Urinary bladder (tissue), 4 donors: ENCODE results near the gene CLSTN2. TPM values are rescaled to one million over a fixed set of nuclear protein-coding genes. Genes with fewer than 3 reads are reported as not detected.

ENCODE experiments used
- DNase-seq: peaks from one replicate; pipeline ENCODE4 v3.0.0-alpha.2; 2015; ENCODE audit errors: extremely low spot score
- H3K27ac ChIP-seq: one replicate; pipeline ENCODE4 v1.5.1; 2013; ENCODE audit warnings: low read depth, mild to moderate bottlenecking, moderate library complexity
- H3K36me3 ChIP-seq: one replicate; pipeline ENCODE4 v1.6.1; 2013; ENCODE audit warnings: mild to moderate bottlenecking, moderate library complexity; ENCODE audit not compliant: insufficient read depth
- H3K4me1 ChIP-seq: one replicate; pipeline ENCODE4 v1.6.1; 2013; ENCODE audit warnings: mild to moderate bottlenecking, moderate library complexity; ENCODE audit not compliant: insufficient read depth
- H3K4me3 ChIP-seq: one replicate; pipeline ENCODE4 v1.5.1; 2013; ENCODE audit warnings: low read depth, low read length
- WGBS: extraction: QIAGEN DNeasy Blood & Tissue Kit; methylation state at CpG from one replicate; pipeline ENCODE4 v1.1.7; 2013; 5-methylcytosine and 5-hydroxymethylcytosine counted together
- polyA plus RNA-seq: library from polyadenylated mRNA; stranded (reverse); fragments of 200-250 nt; gene quantifications from one replicate; pipeline ENCODE4 v1.2.3, GENCODE V29; 2013
- total RNA-seq: library from RNA; depleted of rRNA; stranded (reverse); fragments of >200 nt; gene quantifications from one replicate; pipeline ENCODE4 v1.2.3, GENCODE V29; 2014
- donor health status: healthy with polysubstance abuse.
- donor health status: healthy.

The CLSTN2 gene
- 4.9 TPM for total RNA-seq
- 1.1 TPM for polyA plus RNA-seq

DNA sequence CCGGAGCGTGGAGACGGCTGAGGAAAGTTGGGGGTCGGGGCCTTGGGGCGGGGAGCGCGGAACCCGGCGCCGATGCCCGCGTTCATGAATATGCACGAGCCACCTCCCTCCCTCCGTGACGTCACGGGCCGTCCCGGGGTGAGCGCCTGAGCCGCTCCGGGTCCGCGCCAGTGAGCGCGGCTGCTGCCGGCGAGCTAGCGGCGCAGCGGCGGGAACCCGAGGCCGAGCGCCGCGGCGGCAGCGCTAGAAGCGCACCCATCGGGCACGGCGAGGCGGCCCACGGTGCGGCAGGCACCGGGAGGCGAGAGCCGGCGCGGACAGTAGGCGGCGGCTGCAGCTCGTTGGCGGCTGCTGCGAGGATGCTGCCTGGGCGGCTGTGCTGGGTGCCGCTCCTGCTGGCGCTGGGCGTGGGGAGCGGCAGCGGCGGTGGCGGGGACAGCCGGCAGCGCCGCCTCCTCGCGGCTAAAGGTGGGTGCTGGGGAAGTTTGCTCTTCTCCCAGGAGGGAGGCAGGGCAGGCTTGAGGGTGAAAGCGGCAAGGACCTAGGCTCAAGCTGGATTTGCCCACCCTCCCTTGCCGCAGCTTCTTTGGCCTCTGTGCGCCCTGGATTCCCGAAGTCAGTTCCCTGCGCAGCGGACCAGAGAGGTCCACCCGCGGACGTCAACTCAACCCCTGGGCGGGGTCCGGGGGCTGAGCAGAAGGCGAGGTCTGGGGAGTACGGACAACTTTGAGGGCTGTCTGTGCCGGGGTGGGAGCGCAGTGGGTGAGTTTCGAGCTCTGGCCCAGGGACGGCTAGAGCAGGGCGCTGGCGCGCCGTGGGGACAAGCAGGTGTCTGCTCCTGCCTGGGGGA, at the start of gene CLSTN2:
CLSTN2 (plus strand) TSS at position 170 of the 850 bp plus-strand sequence.
- Histone ChIP-seq H3K4me1 (no peaks in the 10 kb centered on the region), H3K36me3 (no peaks in the 10 kb centered on the region), H3K27ac (no peak within 1 kb of the TSS), H3K4me3 (peak within 1 kb of the TSS; percentile 43)
- under 1% methylated on average over 89 of the region's 89 CpGs for WGBS
- DNase-seq = no peak

GRCh38 chr3:139887431-139887830, 47.6 kb upstream of the CLSTN2 start:
- Histone ChIP-seq H3K4me3 (no peak overlapping the region), H3K36me3 (no peaks in the 10 kb centered on the region), H3K27ac (no peak overlapping the region), H3K4me1 (no peaks in the 10 kb centered on the region)
- no peak for DNase-seq

DNA sequence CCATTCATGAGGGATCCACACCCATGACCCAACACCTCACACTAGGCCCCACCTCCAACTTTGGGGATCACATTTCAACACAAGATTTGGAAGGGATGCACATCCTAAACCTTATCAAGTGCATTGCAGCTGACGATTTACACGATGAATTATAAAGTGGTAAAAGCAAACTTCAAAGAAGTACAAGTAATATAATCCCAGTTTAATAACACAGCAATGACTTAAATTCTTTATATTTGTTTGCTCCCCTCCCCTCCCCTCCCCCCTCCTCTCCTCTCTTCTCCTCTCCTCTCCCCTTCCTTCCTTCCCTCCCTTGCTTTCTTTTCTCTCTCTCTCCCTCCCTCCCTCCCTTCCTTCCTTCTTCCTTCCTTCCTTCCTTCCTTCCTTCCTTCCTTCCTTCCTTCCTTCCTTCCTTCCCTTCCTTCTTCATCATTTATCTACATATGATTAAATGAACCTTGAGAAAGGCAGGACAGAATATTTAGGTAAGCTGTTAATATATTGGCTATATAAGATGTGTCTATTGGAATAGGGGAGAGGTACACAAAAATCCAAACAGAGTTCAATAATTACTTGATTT, 46.3 kb upstream of the CLSTN2 start:
- WGBS = 51% methylated on average over 2 of the region's 2 CpGs
- no peaks in the 10 kb centered on the region for H3K4me1 ChIP-seq
- no peak overlapping the region for H3K27ac ChIP-seq
- DNase-seq = no peak
- no peaks in the 10 kb centered on the region for H3K36me3 ChIP-seq
- no peak overlapping the region for H3K4me3 ChIP-seq

DNA sequence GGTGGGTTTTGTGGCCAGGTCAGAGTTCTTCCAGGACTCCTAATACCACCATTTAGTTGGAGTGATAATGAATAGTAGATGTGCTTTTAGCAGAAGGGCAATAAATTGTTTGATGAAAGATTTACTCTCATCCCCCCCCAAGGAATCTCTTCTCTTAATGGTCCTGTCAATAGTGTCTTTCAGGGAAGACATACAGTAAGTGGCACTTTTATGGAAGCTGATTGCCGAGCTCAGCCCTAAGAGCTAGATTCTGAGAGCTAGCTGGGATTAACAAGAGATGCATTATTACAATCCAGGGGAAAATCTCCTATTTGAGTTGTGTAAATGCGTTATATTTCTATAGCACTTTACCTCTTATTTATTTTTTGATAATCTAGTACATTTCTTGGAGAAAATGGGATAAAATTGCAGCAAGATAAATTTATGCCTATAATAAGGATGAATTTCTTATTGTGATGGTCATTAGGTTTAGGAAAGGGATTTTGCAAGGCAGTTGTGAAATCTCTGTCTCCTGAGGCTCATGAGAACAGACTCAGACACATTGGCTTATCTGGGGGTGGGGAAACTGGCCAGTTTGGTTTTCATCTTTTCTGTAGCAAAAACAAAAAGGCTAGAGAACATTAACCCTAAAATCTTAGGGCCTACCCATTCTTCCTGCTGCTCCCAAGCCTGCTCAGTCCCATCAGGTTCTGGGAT, 41.6 kb upstream of the CLSTN2 start:
- no peak overlapping the region for H3K4me3 ChIP-seq
- no peaks in the 10 kb centered on the region for H3K4me1 ChIP-seq
- no peaks in the 10 kb centered on the region for H3K36me3 ChIP-seq
- H3K27ac ChIP-seq = no peak overlapping the region
- no peak for DNase-seq
- WGBS = 35% methylated on average over 2 of the region's 2 CpGs

GRCh38 chr3:139893963-139894642, 40.9 kb upstream of the CLSTN2 start:
- WGBS = 59% methylated on average over 5 of the region's 5 CpGs
- no peak for DNase-seq
- Histone ChIP-seq H3K4me3 (no peak overlapping the region), H3K36me3 (no peaks in the 10 kb centered on the region), H3K27ac (no peak overlapping the region), H3K4me1 (no peaks in the 10 kb centered on the region)

GRCh38 chr3:139894643-139894989, 40.4 kb upstream of the CLSTN2 start:
- H3K36me3 ChIP-seq = no peaks in the 10 kb centered on the region

DNA sequence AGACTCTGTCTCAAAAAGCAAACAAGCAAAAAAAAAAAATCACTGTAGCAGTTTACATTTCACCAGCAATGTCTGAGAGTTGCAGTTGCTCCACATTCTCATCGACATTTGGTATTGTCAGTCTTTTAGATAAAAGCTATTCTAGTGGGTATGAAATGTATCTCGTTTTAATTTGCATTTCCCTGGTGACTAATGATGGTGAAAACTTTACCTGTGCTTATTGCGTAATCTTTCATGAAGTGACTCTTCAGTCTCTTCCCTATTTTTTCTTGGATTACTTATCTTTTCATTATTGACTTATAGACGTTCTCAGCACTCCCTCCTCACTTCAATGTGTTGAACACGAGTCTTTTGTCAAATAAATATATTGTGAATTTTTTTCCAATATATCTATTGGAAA, 37.2 kb upstream of the CLSTN2 start:
- Histone ChIP-seq H3K4me3 (no peak overlapping the region), H3K27ac (no peak overlapping the region), H3K36me3 (no peaks in the 10 kb centered on the region), H3K4me1 (no peaks in the 10 kb centered on the region)
- DNase-seq = no peak
- WGBS = 84% methylated on average over 5 of the region's 5 CpGs

More at GRCh38 chr3:139894643-139894989, 40.4 kb upstream of the CLSTN2 start:
- Histone ChIP-seq H3K27ac (no peak overlapping the region), H3K4me3 (no peak overlapping the region), H3K4me1 (no peaks in the 10 kb centered on the region)
- WGBS = 66% methylated on average over 1 of the region's 1 CpG
- DNase-seq = no peak

DNA sequence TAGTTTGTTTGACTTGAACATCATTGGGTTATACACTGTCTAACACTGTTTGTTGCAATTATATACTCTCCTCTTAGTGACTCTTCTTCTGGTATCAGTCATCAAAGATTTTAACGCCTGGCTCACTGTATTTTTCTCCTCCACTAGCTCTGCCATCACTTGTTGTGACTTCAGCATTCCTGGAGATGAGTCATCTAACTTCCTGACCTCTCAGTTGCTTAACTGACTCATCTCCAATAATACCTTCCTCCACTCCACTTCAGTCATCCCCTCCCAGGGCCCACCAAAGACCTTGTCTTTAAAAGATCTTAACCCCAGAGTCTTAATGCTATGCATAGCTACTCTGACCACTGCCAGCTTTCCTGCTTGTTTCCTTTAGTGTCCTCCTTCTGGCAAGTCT, 28.6 kb upstream of the CLSTN2 start:
- WGBS = 58% methylated on average over 1 of the region's 1 CpG
- H3K27ac ChIP-seq = no peak overlapping the region
- H3K4me1 ChIP-seq = no peaks in the 10 kb centered on the region
- H3K36me3 ChIP-seq = no peaks in the 10 kb centered on the region
- no peak for DNase-seq
- no peak overlapping the region for H3K4me3 ChIP-seq

- Histone ChIP-seq H3K4me1 (no peaks in the 10 kb centered on the region), H3K36me3 (no peaks in the 10 kb centered on the region), H3K27ac (no peak overlapping the region), H3K4me3 (no peak overlapping the region)
- WGBS = 51% methylated on average over 3 of the region's 3 CpGs
- DNase-seq = no peak
Measured at GRCh38 chr3:139909811-139910210, 25.2 kb upstream of the CLSTN2 start.

GRCh38 chr3:139916271-139916670, 18.7 kb upstream of the CLSTN2 start:
- Histone ChIP-seq H3K27ac (no peak overlapping the region), H3K36me3 (no peaks in the 10 kb centered on the region), H3K4me1 (no peaks in the 10 kb centered on the region), H3K4me3 (no peak overlapping the region)
- no peak for DNase-seq
- WGBS = 32% methylated on average over 2 of the region's 2 CpGs

DNA sequence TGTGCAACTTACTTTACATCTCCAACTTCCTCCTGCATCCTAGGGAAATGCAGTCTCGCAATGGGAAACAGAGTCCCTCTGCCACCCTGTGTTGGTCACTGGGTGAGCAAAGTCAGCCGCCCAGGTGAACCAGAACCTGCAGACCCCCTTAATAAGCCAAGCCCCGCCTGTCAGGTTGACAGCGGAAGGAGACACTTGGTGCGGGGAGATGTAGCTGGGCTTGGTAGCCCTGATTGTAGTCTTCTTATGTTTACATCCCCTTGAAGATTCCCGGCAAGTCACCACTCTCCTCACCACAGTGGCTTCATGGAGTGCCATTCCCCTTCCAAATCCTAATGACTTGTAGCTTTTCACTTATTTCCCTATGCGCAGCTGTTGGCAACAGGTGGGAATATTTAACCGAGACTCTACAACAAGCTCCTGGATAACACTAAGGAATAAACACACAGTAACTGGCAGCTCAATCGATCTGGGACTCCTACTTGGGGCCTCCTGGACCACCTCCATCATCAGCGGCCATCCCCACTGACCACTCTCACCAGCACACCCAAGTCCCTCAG, 17.7 kb upstream of the CLSTN2 start:
- WGBS = 89% methylated on average over 10 of the region's 10 CpGs
- no peak for DNase-seq

GRCh38 chr3:139928708-139929505, 6.1 kb upstream of the CLSTN2 start:
- H3K4me3 ChIP-seq = no peak overlapping the region
- 68% methylated on average over 4 of the region's 4 CpGs for WGBS
- no peaks in the 10 kb centered on the region for H3K4me1 ChIP-seq
- H3K36me3 ChIP-seq = no peaks in the 10 kb centered on the region
- no peak for DNase-seq
- no peak overlapping the region for H3K27ac ChIP-seq

More for the DNA sequence above, 17.7 kb upstream of the CLSTN2 start:
- Histone ChIP-seq H3K27ac (no peak overlapping the region), H3K4me1 (no peaks in the 10 kb centered on the region), H3K36me3 (no peaks in the 10 kb centered on the region), H3K4me3 (no peak overlapping the region)

DNA sequence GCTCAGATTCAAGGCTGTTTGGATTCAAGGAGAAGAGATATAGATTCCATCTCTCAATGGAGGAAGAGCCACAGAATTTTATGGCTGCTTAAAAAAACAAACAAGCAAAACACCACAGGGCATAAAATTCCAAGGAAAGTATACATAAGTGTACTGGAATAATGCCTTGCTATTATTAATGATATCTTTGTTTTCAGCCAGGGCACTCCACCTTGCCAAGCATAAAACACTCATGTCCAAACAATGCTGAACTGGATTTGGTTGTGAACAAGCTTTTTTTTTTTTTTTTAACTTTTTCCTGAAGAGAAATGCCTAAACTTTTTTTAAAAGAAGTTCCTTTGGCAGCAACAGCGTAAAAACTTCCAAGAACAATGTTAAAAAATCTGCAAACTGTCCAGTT, 4.8 kb upstream of the CLSTN2 start:
- no peak for DNase-seq
- 54% methylated on average over 1 of the region's 1 CpG for WGBS
- H3K27ac ChIP-seq = no peak overlapping the region
- H3K36me3 ChIP-seq = no peaks in the 10 kb centered on the region
- H3K4me3 ChIP-seq = no peak overlapping the region
- no peaks in the 10 kb centered on the region for H3K4me1 ChIP-seq
